ENCODE measurements around the gene SRPRB.

GRCh38 chr3:133820129-133820528 lies 14.5 kb downstream of the SRPRB start:
- TF ChIP-seq CTCF (IDR thresholded peaks at IDR 0.05) (0 out of 2 replicates have a peak, but pooled peaks have one; percentile 4), POLR2AphosphoS5 (IDR thresholded peaks at IDR 0.05; ENCODE audit: low read depth, low read length) (no peak), TCF7L2 (IDR thresholded peaks at IDR 0.05; ENCODE audit: low read depth, low read length) (no peak), REST (IDR thresholded peaks at IDR 0.05; ENCODE audit: insufficient read depth in 1 of 2, low read depth in 2 of 2, low read length in 1 of 2) (no peak)

All from Panc1 (cell line).